ENCODE measurements around the gene BTNL3.

BTNL3 gene

GRCh38 chr5:181050016-181050415, 61.4 kb downstream of the BTNL3 start:
- no peak for DNase-seq

GRCh38 chr5:181051841-181052671, 63.4 kb downstream of the BTNL3 start:
- DNase-seq, result no peak

GRCh38 chr5:181052672-181053487, 64.2 kb downstream of the BTNL3 start:
- no peak for DNase-seq

GRCh38 chr5:181053488-181054121, 65.0 kb downstream of the BTNL3 start:
- no peak for DNase-seq

GRCh38 chr5:181054138-181054537, 65.5 kb downstream of the BTNL3 start:
- no peak for DNase-seq

- no peak for DNase-seq
Observed at GRCh38 chr5:181054871-181055459, 66.3 kb downstream of the BTNL3 start.
